Right atrium auricular region (tissue), 2 donors: ENCODE results near the gene EEF1A1. TPM values are rescaled to one million over a fixed set of nuclear protein-coding genes. Genes with fewer than 3 reads are reported as not detected.
"Not testable (repeated sequence)": the region's sequence is repeated elsewhere in the genome, so short reads cannot be mapped to it uniquely, and the experiment has no call there.

ENCODE experiments used
- DNase-seq: peaks from one replicate; pipeline ENCODE4 v3.0.0-alpha.2; 2019; ENCODE audit warnings: low spot score
- H3K27ac ChIP-seq, 2 donors: fragments of 200-600 bp; sonication (generic); 1 replicate in 1 of 2; 2 replicates in 1 of 2; pipeline ENCODE4 v1.5.1; 2016 to 2019
- H3K27me3 ChIP-seq, 2 donors: fragments of 200-600 bp; sonication (generic); one replicate each; pipeline versions ENCODE4 v1.5.1 to v1.6.0; 2017 to 2019
- H3K36me3 ChIP-seq: fragments of 200-600 bp; sonication (generic); one replicate; pipeline ENCODE4 v1.5.1; 2016
- H3K4me1 ChIP-seq, 2 donors: fragments of 200-600 bp; sonication (generic); one replicate each; pipeline versions ENCODE4 v1.5.1 to v1.6.0; 2017 to 2019
- H3K4me3 ChIP-seq, 2 donors: fragments of 200-600 bp; sonication (generic); 1 replicate in 1 of 2; 2 replicates in 1 of 2; pipeline ENCODE4 v1.5.1; 2017 to 2019; ENCODE audit warnings: mild to moderate bottlenecking in 1 of 2, moderate library complexity in 1 of 2
- H3K9me3 ChIP-seq, 2 donors: fragments of 200-600 bp; sonication (generic); one replicate each; pipeline ENCODE4 v1.5.1; 2019
- total RNA-seq, 2 donors: library from RNA; depleted of rRNA; stranded (reverse); fragments of >200 nt; gene quantifications; one replicate each; pipeline ENCODE4 v1.1.0, GENCODE V29; 2016
- TF ChIP-seq, protein P1 (sequence below), 2 donors: fragments of 200-600 bp; sonication (generic); IDR thresholded peaks; one replicate each; pipeline ENCODE4 v1.5.1; 2019; ENCODE audit warnings: antibody characterized with exemption in 2 of 2

Gene EEF1A1
- total RNA-seq: 1,000 to 10,000 TPM; 4,165 to 5,616 TPM

DNA sequence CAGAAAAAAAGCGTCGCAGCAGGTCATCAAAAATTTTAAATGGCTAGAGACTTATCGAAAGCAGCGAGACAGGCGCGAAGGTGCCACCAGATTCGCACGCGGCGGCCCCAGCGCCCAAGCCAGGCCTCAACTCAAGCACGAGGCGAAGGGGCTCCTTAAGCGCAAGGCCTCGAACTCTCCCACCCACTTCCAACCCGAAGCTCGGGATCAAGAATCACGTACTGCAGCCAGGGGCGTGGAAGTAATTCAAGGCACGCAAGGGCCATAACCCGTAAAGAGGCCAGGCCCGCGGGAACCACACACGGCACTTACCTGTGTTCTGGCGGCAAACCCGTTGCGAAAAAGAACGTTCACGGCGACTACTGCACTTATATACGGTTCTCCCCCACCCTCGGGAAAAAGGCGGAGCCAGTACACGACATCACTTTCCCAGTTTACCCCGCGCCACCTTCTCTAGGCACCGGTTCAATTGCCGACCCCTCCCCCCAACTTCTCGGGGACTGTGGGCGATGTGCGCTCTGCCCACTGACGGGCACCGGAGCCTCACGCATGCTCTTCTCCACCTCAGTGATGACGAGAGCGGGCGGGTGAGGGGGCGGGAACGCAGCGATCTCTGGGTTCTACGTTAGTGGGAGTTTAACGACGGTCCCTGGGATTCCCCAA lies at the start of gene EEF1A1:
Gene EEF1A1 (minus strand): TSS at position 345 of the 663 bp plus-strand sequence. CDS start 1,006 bp downstream, outside the sequence.
- Histone ChIP-seq H3K9me3 (no peaks in the 10 kb centered on the region), H3K36me3 (peaks cover 47% of the 10 kb centered on the region), H3K27ac (peak within 1 kb of the TSS; percentile 98 to 99), H3K4me3 (peak within 1 kb of the TSS; percentile 83 to 98), H3K27me3 (no peaks in the 10 kb centered on the region), H3K4me1 (peaks cover 0 to 58% of the 10 kb centered on the region in 2 donors)
- peak; percentile 100 for DNase-seq
- TF ChIP-seq, protein P1, sequence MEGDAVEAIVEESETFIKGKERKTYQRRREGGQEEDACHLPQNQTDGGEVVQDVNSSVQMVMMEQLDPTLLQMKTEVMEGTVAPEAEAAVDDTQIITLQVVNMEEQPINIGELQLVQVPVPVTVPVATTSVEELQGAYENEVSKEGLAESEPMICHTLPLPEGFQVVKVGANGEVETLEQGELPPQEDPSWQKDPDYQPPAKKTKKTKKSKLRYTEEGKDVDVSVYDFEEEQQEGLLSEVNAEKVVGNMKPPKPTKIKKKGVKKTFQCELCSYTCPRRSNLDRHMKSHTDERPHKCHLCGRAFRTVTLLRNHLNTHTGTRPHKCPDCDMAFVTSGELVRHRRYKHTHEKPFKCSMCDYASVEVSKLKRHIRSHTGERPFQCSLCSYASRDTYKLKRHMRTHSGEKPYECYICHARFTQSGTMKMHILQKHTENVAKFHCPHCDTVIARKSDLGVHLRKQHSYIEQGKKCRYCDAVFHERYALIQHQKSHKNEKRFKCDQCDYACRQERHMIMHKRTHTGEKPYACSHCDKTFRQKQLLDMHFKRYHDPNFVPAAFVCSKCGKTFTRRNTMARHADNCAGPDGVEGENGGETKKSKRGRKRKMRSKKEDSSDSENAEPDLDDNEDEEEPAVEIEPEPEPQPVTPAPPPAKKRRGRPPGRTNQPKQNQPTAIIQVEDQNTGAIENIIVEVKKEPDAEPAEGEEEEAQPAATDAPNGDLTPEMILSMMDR (IDR thresholded peaks at IDR 0.05): no peak

DNA sequence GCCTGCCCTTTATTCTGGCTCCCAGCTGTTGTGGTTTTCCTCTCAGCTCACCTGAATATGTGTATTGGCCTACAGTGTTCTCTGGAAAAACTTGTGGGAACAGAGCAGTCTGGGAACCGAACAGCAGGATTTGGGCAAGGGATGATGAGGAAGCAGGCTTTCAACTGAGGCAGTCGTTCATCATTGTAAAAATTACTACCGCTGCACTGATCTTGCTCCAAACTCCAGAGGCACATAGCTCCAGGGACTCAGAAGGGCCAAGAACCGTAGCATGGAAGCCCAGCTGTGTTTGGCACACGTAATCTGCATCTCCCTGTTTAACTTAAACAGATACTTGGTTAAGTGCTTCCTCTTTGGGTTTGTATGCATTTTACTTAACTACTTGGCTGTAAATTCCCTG lies 48.3 kb upstream of the EEF1A1 start:
- Histone ChIP-seq H3K27ac (no peak overlapping the region), H3K9me3 (no peaks in the 10 kb centered on the region), H3K4me3 (no peak overlapping the region), H3K4me1 (peaks cover 0 to 16% of the 10 kb centered on the region in 2 donors), H3K27me3 (no peaks in the 10 kb centered on the region), H3K36me3 (no peaks in the 10 kb centered on the region)
- DNase-seq: no peak
- TF ChIP-seq, protein P1 (IDR thresholded peaks at IDR 0.05): no peak

DNA sequence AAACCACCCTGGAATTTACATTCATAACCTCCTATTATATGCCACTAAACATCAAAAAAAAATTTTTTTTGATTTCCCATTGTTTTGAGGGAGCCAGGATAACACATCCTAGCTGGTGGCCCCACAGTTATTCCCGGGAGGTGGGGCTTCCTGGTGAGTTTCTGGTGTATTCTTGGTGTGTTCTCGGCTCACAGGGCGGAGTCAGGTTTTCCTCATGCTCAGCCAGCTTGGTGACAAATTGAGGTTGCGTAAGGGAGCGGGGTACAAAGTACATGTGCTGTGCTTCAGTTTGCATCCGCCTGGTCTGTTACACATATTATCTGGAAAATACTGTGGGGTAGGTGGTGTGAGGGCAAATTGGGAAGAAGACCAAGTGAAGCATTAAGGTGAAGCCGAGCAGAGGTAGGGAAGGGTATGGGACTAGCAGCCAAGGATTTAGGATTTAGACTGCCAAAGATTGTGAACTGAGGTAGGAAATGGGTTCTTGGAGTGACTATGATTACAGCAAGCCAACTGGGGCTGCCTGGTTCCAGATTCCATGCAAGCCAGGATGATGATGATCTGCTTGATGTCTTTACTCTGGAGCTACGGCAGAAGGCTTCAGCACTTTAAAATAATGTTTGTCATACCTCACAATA lies 46.2 kb upstream of the EEF1A1 start:
- no peaks in the 10 kb centered on the region for H3K36me3 ChIP-seq
- peak; percentile 87 for DNase-seq
- H3K4me1 ChIP-seq: peaks cover 0 to 16% of the 10 kb centered on the region in 2 donors
- no peak overlapping the region for H3K4me3 ChIP-seq
- H3K27me3 ChIP-seq: no peaks in the 10 kb centered on the region
- peak overlapping the region; percentile 41 to 73 for H3K27ac ChIP-seq
- TF ChIP-seq, protein P1 (IDR thresholded peaks at IDR 0.05): no peak
- no peaks in the 10 kb centered on the region for H3K9me3 ChIP-seq

DNA sequence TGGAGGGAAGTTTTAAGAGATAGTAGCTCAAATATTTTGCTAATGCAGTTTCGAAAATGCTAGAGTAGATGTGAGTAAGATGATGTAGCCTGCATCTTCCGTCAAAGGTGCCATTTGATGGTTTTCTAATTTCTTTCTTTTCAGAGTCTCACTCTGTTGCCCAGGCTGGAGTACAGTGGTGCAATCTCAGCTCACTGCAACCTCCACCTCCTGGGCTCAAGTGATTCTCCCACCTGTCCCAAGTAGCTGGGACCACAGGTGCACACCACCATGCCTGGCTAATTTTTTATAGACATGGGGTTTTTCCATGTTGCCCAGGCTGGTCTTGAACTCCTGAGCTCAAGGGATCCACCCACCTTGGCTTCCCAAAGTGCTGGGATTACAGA lies 45.6 kb upstream of the EEF1A1 start:
- DNase-seq, H3K4me3 ChIP-seq, H3K9me3 ChIP-seq, H3K36me3 ChIP-seq, H3K27me3 ChIP-seq: not testable (repeated sequence)
- Histone ChIP-seq H3K4me1 (peaks cover 0 to 11% of the 10 kb centered on the region in 2 donors), H3K27ac (peak overlapping the region in 1 of 2 donors; percentile 73)

DNA sequence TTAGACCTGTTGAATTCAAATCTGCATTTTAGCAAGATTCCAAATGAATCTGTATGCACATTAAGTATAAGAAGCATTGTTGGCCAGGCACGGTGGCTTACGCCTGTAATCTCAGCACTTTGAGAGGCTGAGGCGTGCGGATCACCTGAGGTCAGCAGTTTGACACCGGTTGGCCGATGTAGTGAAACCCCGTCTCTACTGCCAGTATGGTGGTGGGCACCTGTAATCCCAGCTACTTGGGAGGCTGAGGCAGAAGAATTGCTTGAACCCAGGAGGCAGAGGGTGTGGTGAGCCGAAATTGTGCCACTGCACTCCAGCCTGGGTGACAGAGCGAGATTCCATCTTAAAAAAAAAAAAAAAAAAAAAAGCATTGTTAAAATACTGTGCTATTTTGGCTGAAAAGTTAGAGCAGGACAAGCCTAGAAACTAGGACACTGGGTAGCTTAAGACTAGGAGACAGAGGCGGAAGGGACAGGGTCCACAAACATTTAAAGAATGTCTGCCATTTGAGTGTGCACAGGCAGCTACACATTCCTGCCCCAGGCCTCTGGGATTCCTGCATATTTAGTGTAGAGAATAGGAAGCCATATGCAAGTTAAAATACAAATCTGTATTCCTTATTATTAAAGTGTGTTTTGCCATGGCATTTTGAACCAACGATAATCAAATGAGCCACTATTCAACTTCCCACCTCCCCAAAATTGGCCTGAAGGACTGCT lies 45.1 kb upstream of the EEF1A1 start:
- Histone ChIP-seq H3K9me3 (no peaks in the 10 kb centered on the region), H3K27ac (no peak overlapping the region), H3K4me3 (no peak overlapping the region), H3K36me3 (no peaks in the 10 kb centered on the region), H3K27me3 (no peaks in the 10 kb centered on the region), H3K4me1 (peaks cover 0 to 9% of the 10 kb centered on the region in 2 donors)
- no peak for DNase-seq
- TF ChIP-seq, protein P1 (IDR thresholded peaks at IDR 0.05): no peak
